HepG2 (cell line): ENCODE data around the gene KCNH6. TPM values are rescaled to one million over a fixed set of nuclear protein-coding genes. Genes with fewer than 3 reads are reported as not detected.

Experiments
- CC2D1A ChIP-seq: sonication (generic); formaldehyde crosslinking; IDR thresholded peaks from 2 replicates; pipeline ENCODE4 v1.8.1; 2023; ENCODE audit warnings: mild to moderate bottlenecking, missing genetic modification reagents
- DR1 ChIP-seq: sonication (generic); formaldehyde crosslinking; IDR thresholded peaks from 2 replicates; pipeline ENCODE4 v1.8.0; 2021; ENCODE audit warnings: mild to moderate bottlenecking, missing genetic modification reagents, inconsistent platforms
- FOXA1 ChIP-seq, 2 experiments: fragments of 450-650 bp in 1 of 2; sonication (generic) in 1 of 2; formaldehyde crosslinking in 1 of 2; IDR thresholded peaks; 2 replicates each; pipeline versions ENCODE4 v1.4.0 to v1.6.1; 2016 to 2020; ENCODE audit warnings: missing genetic modification reagents in 1 of 2
- GPN1 ChIP-seq: sonication (generic); formaldehyde crosslinking; IDR thresholded peaks from 2 replicates; pipeline ENCODE4 v1.5.1; 2020; ENCODE audit warnings: missing genetic modification reagents, borderline replicate concordance
- JUND ChIP-seq: sonication (generic); formaldehyde crosslinking; IDR thresholded peaks from 2 replicates; pipeline ENCODE4 v1.8.0; 2022; ENCODE audit warnings: mild to moderate bottlenecking, missing genetic modification reagents
- KDM3A ChIP-seq: IDR thresholded peaks from 2 replicates; pipeline ENCODE4 v1.6.1; 2018; ENCODE audit warnings: low read depth, missing compliant biosample characterization
- MEF2D ChIP-seq: sonication (generic); formaldehyde crosslinking; IDR thresholded peaks from 2 replicates; pipeline ENCODE4 v1.5.1; 2020; ENCODE audit warnings: mild to moderate bottlenecking, missing genetic modification reagents
- MTF1 ChIP-seq: sonication (generic); formaldehyde crosslinking; IDR thresholded peaks from 2 replicates; pipeline ENCODE4 v1.5.0; 2020; ENCODE audit warnings: missing genetic modification reagents
- NAIF1 ChIP-seq: sonication (generic); formaldehyde crosslinking; IDR thresholded peaks from 2 replicates; pipeline ENCODE4 v1.5.0; 2020; ENCODE audit warnings: mild to moderate bottlenecking, missing genetic modification reagents, borderline replicate concordance
- PHF21A ChIP-seq: sonication (generic); formaldehyde crosslinking; IDR thresholded peaks from 2 replicates; pipeline ENCODE4 v1.5.0; 2020; ENCODE audit warnings: mild to moderate bottlenecking, missing genetic modification reagents
- PRDM15 ChIP-seq: sonication (generic); formaldehyde crosslinking; IDR thresholded peaks from 2 replicates; pipeline ENCODE4 v1.4.0; 2020; ENCODE audit warnings: missing genetic modification reagents
- RELA ChIP-seq: sonication (generic); formaldehyde crosslinking; IDR thresholded peaks from 2 replicates; pipeline ENCODE4 v1.4.0; 2020; ENCODE audit warnings: missing genetic modification reagents
- SP4 ChIP-seq: sonication (generic); formaldehyde crosslinking; IDR thresholded peaks from 2 replicates; pipeline ENCODE4 v1.8.1; 2023; ENCODE audit warnings: mild to moderate bottlenecking, missing genetic modification reagents
- TCF7L2 ChIP-seq: IDR thresholded peaks from 2 replicates; pipeline ENCODE4 v1.6.1; 2011; ENCODE audit warnings: mild to moderate bottlenecking, low read depth, low read length, moderate library complexity
- YEATS2 ChIP-seq: sonication (generic); formaldehyde crosslinking; IDR thresholded peaks from 2 replicates; pipeline ENCODE4 v1.4.0; 2020; ENCODE audit warnings: missing genetic modification reagents, borderline replicate concordance
- ZNF124 ChIP-seq: sonication (generic); formaldehyde crosslinking; IDR thresholded peaks from 2 replicates; pipeline ENCODE4 v1.4.0; 2020; ENCODE audit warnings: missing genetic modification reagents
- ZNF136 ChIP-seq: sonication (generic); formaldehyde crosslinking; IDR thresholded peaks from 2 replicates; pipeline ENCODE4 v1.8.1; 2022; ENCODE audit warnings: low read depth, mild to moderate bottlenecking, moderate library complexity, missing genetic modification reagents
- ZNF33A ChIP-seq: sonication (generic); formaldehyde crosslinking; IDR thresholded peaks from 2 replicates; pipeline ENCODE4 v1.5.1; 2020; ENCODE audit warnings: missing genetic modification reagents, mild to moderate bottlenecking, moderate library complexity, borderline replicate concordance
- ZNF350 ChIP-seq: sonication (generic); formaldehyde crosslinking; IDR thresholded peaks from 2 replicates; pipeline ENCODE4 v1.4.0; 2020; ENCODE audit warnings: mild to moderate bottlenecking, low read depth, missing genetic modification reagents, borderline replicate concordance
- ZNF460 ChIP-seq: sonication (generic); formaldehyde crosslinking; IDR thresholded peaks from 2 replicates; pipeline ENCODE4 v1.5.1; 2020; ENCODE audit warnings: missing genetic modification reagents, mild to moderate bottlenecking, borderline replicate concordance
- ZNF841 ChIP-seq: sonication (generic); formaldehyde crosslinking; IDR thresholded peaks from 2 replicates; pipeline ENCODE4 v1.8.1; 2023; ENCODE audit warnings: missing genetic modification reagents, borderline replicate concordance
- ZSCAN22 ChIP-seq: sonication (generic); formaldehyde crosslinking; IDR thresholded peaks from 2 replicates; pipeline ENCODE4 v1.4.0; 2020; ENCODE audit warnings: mild to moderate bottlenecking, missing genetic modification reagents
- ZSCAN29 ChIP-seq: sonication (generic); formaldehyde crosslinking; conservative IDR thresholded peaks from 2 replicates; pipeline ENCODE4 v1.4.0; 2020; ENCODE audit warnings: mild to moderate bottlenecking, missing genetic modification reagents
- polyA plus RNA-seq, 8 experiments: library from polyadenylated mRNA; depleted of rRNA in 3 of 8; stranded (reverse) in 7 of 8; unstranded in 1 of 8; fragments of >200 nt; fragmentation: Illumina TruSeq in 4 of 8; extraction: Trizol in 4 of 8; gene quantifications; 2 replicates each; pipeline versions ENCODE4 v1.2.1 to v1.2.3, GENCODE V29; 2011 to 2016; ENCODE audit warnings: low read depth in 4 of 8, missing spikeins in 1 of 8, mixed read lengths in 1 of 8; ENCODE audit not compliant: insufficient read depth in 1 of 8
- total RNA-seq, 5 experiments: library from RNA; depleted of rRNA; stranded (reverse); fragments of >200 nt; fragmentation: Illumina TruSeq; extraction: Trizol; gene quantifications; 2 replicates each; pipeline ENCODE4 v1.2.3, GENCODE V29; 2016; ENCODE audit warnings: low read depth in 1 of 5
- TF ChIP-seq, protein P1 (sequence below): IDR thresholded peaks from 2 replicates; pipeline ENCODE4 v1.6.1; 2016; ENCODE audit warnings: low read depth, borderline replicate concordance
- TF ChIP-seq, protein P2 (sequence below): sonication (generic); formaldehyde crosslinking; IDR thresholded peaks from 2 replicates; pipeline ENCODE4 v1.5.0; 2020; ENCODE audit warnings: missing genetic modification reagents
- TF ChIP-seq, protein P3 (sequence below): sonication (generic); formaldehyde crosslinking; IDR thresholded peaks from 2 replicates; pipeline ENCODE4 v1.8.1; 2022; ENCODE audit warnings: mild to moderate bottlenecking, missing genetic modification reagents

The KCNH6 gene
- total and polyA plus RNA-seq, 2 of the 13 experiments (the other 11 are each of a cell fraction or from before 2014, with no cell fraction given): 0.05 to 0.18 TPM

- TF ChIP-seq CC2D1A (CRISPR knock-in tag): 0 out of 2 replicates have a peak, but pooled peaks have one; percentile 22
- no peak for TF ChIP-seq ZNF124 (CRISPR knock-in tag)
- TF ChIP-seq MEF2D: peak; percentile 72; the same call in 1 of the 2 replicates
- TF ChIP-seq GPN1 (CRISPR knock-in tag): 0 out of 2 replicates have a peak, but pooled peaks have one; percentile 64
- TF ChIP-seq PHF21A (CRISPR knock-in tag): no peak
- no peak for TF ChIP-seq SP4
- no peak for TF ChIP-seq DR1 (CRISPR knock-in tag)
- TF ChIP-seq, protein P1, sequence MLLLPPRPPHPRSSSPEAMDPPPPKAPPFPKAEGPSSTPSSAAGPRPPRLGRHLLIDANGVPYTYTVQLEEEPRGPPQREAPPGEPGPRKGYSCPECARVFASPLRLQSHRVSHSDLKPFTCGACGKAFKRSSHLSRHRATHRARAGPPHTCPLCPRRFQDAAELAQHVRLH (CRISPR knock-in tag): no peak
- TF ChIP-seq MTF1 (CRISPR knock-in tag): no peak
- TF ChIP-seq FOXA1 (IDR thresholded peaks at IDR 0.05): no peak
- TF ChIP-seq FOXA1 (CRISPR knock-in tag; IDR thresholded peaks at IDR 0.05): peak; percentile 3; the same call in 1 of the 2 replicates
- TF ChIP-seq TCF7L2: no peak
- TF ChIP-seq ZNF841 (CRISPR knock-in tag): no peak
- no peak for TF ChIP-seq RELA (CRISPR knock-in tag)
- no peak for TF ChIP-seq ZSCAN29 (CRISPR knock-in tag)
- TF ChIP-seq YEATS2 (CRISPR knock-in tag): no peak
- no peak for TF ChIP-seq KDM3A (CRISPR knock-in tag)
- no peak for TF ChIP-seq PRDM15 (CRISPR knock-in tag)
- TF ChIP-seq, protein P2, sequence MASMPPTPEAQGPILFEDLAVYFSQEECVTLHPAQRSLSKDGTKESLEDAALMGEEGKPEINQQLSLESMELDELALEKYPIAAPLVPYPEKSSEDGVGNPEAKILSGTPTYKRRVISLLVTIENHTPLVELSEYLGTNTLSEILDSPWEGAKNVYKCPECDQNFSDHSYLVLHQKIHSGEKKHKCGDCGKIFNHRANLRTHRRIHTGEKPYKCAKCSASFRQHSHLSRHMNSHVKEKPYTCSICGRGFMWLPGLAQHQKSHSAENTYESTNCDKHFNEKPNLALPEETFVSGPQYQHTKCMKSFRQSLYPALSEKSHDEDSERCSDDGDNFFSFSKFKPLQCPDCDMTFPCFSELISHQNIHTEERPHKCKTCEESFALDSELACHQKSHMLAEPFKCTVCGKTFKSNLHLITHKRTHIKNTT (CRISPR knock-in tag): no peak
- 0 out of 2 replicates have a peak, but pooled peaks have one; percentile 71 for TF ChIP-seq ZNF136 (CRISPR knock-in tag)
- TF ChIP-seq, protein P3, sequence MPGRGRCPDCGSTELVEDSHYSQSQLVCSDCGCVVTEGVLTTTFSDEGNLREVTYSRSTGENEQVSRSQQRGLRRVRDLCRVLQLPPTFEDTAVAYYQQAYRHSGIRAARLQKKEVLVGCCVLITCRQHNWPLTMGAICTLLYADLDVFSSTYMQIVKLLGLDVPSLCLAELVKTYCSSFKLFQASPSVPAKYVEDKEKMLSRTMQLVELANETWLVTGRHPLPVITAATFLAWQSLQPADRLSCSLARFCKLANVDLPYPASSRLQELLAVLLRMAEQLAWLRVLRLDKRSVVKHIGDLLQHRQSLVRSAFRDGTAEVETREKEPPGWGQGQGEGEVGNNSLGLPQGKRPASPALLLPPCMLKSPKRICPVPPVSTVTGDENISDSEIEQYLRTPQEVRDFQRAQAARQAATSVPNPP (CRISPR knock-in tag): no peak
- no peak for TF ChIP-seq ZNF33A (CRISPR knock-in tag)
- no peak for TF ChIP-seq ZNF460 (CRISPR knock-in tag)
- TF ChIP-seq NAIF1 (CRISPR knock-in tag): no peak
- TF ChIP-seq ZSCAN22 (CRISPR knock-in tag): no peak
- TF ChIP-seq JUND: peak; percentile 64
- no peak for TF ChIP-seq ZNF350
These were observed 26.3 kb downstream of the KCNH6 start (continued) for GRCh38 chr17:63549289-63549945.
